ENCODE data around the gene KIF27.
A peak's percentile ranks its signal among the peaks of the same experiment; 100 is the strongest.

The KIF27 gene

DNA sequence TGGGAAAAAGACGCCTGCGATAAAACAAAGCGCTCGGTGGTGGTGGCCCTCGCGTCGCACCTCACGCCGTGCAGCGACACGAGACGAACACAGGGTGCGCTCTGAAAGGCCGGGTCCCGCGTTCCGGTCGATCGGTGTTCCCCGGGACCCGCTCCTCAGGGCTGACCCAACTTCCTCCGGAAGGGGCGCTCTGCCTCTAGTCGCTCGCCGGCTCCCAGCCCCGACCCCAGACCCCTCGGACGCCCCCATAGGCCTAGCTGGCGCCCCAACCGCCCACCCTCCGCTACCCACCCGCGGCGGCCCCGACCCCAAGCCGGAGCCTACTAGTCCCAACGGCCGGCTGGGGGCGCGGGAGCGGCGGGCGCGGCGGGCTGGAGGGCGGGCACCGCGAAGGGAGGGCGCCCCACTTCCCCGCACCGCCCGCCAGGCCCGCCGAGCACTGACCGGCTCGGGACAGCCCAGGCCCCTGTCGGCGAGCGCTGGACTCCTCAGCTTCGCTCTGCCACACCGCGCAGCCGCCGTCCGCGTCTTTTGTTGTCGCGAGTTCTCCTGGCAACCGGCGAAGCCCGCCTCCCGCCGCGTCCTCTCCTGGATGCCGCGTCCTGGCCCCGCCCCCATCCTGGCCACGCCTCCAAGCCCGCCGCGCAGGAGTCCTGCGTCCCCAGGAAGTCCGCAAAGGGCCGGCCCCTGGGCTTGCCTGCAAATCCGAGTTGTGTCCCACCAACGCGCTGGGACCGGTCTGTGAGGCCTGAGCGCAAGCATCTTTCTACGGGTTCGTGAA is at the start of gene KIF27:
KIF27 (minus strand) TSS at position 506 of the 781 bp plus-strand sequence. CDS start 5,841 bp downstream, outside the sequence.
- Histone ChIP-seq H3K36me3 (ENCODE audit: control insufficient read depth in 1 of 2, insufficient read depth in 2 of 2, low read length in 2 of 2) (no peaks in the 10 kb centered on the region), H3K27ac (ENCODE audit: low read depth, low read length) (peak within 1 kb of the TSS; percentile 91), H3K9ac (ENCODE audit: low read depth in 1 of 2, low read length in 2 of 2) (peak within 1 kb of the TSS; percentile 64 to 65), H3K27me3 (ENCODE audit: control insufficient read depth in 1 of 2, insufficient read depth in 2 of 2, low read length in 2 of 2) (no peaks in the 10 kb centered on the region), H3K9me3 (ENCODE audit: control insufficient read depth in 1 of 2, low read length in 2 of 2) (no peaks in the 10 kb centered on the region), H3K4me3 (ENCODE audit: low read depth in 1 of 2, low read length in 2 of 2) (peak within 1 kb of the TSS; percentile 69 to 76), H3K4me1 (ENCODE audit: control insufficient read depth in 1 of 2, insufficient read depth in 2 of 2, low read length in 2 of 2) (peaks cover 7 to 8% of the 10 kb centered on the region in 2 donors)

- peaks cover 54 to 79% of the 10 kb centered on the region in 2 donors for H3K36me3 ChIP-seq (ENCODE audit: control insufficient read depth in 1 of 2, insufficient read depth in 2 of 2, low read length in 2 of 2)
- H3K27me3 ChIP-seq (ENCODE audit: control insufficient read depth in 1 of 2, insufficient read depth in 2 of 2, low read length in 2 of 2) = no peaks in the 10 kb centered on the region
- no peaks in the 10 kb centered on the region for H3K9me3 ChIP-seq (ENCODE audit: control insufficient read depth in 1 of 2, low read length in 2 of 2)
- no peak overlapping the region for H3K9ac ChIP-seq (ENCODE audit: low read depth in 1 of 2, low read length in 2 of 2)
- peaks cover 10 to 11% of the 10 kb centered on the region in 2 donors for H3K4me1 ChIP-seq (ENCODE audit: control insufficient read depth in 1 of 2, insufficient read depth in 2 of 2, low read length in 2 of 2)
- no peak overlapping the region for H3K4me3 ChIP-seq (ENCODE audit: low read depth in 1 of 2, low read length in 2 of 2)
- no peak overlapping the region for H3K27ac ChIP-seq (ENCODE audit: low read depth, low read length)
These were observed 48.4 kb upstream of the KIF27 start for GRCh38 chr9:83969602-83970001.

DNA sequence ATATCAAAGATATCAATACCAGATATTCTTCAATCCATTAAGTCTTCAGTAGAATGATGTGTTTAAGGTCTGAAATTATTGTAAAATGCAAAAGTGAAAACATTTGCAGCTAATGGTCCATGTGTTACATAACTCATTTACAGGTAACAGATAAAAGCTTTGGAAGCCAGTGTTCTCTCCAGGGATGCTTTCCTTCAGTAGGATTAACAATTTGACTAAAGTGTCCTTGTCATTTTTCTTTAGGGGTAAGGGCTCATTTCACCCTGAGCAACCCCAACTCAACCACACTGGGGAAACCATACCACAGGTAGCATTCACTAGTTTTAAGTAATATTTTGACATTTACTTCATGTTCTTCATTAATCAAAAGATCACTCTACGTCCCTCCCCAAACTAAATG is 45.8 kb upstream of the KIF27 start:
- H3K9ac ChIP-seq (ENCODE audit: low read depth in 1 of 2, low read length in 2 of 2) = no peak overlapping the region
- H3K36me3 ChIP-seq (ENCODE audit: control insufficient read depth in 1 of 2, insufficient read depth in 2 of 2, low read length in 2 of 2) = peaks cover 33 to 54% of the 10 kb centered on the region in 2 donors
- peaks cover 0 to 4% of the 10 kb centered on the region in 2 donors for H3K4me1 ChIP-seq (ENCODE audit: control insufficient read depth in 1 of 2, insufficient read depth in 2 of 2, low read length in 2 of 2)

GRCh38 chr9:83966209-83966582 is 45.0 kb upstream of the KIF27 start:
- H3K4me1 ChIP-seq (ENCODE audit: control insufficient read depth in 1 of 2, insufficient read depth in 2 of 2, low read length in 2 of 2) = peaks cover 0 to 5% of the 10 kb centered on the region in 2 donors
- H3K4me3 ChIP-seq (ENCODE audit: low read depth in 1 of 2, low read length in 2 of 2) = no peak overlapping the region
- H3K9ac ChIP-seq (ENCODE audit: low read depth in 1 of 2, low read length in 2 of 2) = no peak overlapping the region
- H3K27ac ChIP-seq (ENCODE audit: low read depth, low read length) = no peak overlapping the region
- no peaks in the 10 kb centered on the region for H3K9me3 ChIP-seq (ENCODE audit: control insufficient read depth in 1 of 2, low read length in 2 of 2)
- H3K27me3 ChIP-seq (ENCODE audit: control insufficient read depth in 1 of 2, insufficient read depth in 2 of 2, low read length in 2 of 2) = no peaks in the 10 kb centered on the region
- peaks cover 24 to 45% of the 10 kb centered on the region in 2 donors for H3K36me3 ChIP-seq (ENCODE audit: control insufficient read depth in 1 of 2, insufficient read depth in 2 of 2, low read length in 2 of 2)

More for the DNA sequence above, 45.8 kb upstream of the KIF27 start:
- H3K4me3 ChIP-seq (ENCODE audit: low read depth in 1 of 2, low read length in 2 of 2) = no peak overlapping the region
- H3K27me3 ChIP-seq (ENCODE audit: control insufficient read depth in 1 of 2, insufficient read depth in 2 of 2, low read length in 2 of 2) = no peaks in the 10 kb centered on the region
- no peaks in the 10 kb centered on the region for H3K9me3 ChIP-seq (ENCODE audit: control insufficient read depth in 1 of 2, low read length in 2 of 2)
- no peak overlapping the region for H3K27ac ChIP-seq (ENCODE audit: low read depth, low read length)

GRCh38 chr9:83965350-83966208 is 44.3 kb upstream of the KIF27 start:
- Histone ChIP-seq H3K27me3 (ENCODE audit: control insufficient read depth in 1 of 2, insufficient read depth in 2 of 2, low read length in 2 of 2) (no peaks in the 10 kb centered on the region), H3K9me3 (ENCODE audit: control insufficient read depth in 1 of 2, low read length in 2 of 2) (no peaks in the 10 kb centered on the region), H3K36me3 (ENCODE audit: control insufficient read depth in 1 of 2, insufficient read depth in 2 of 2, low read length in 2 of 2) (peaks cover 18 to 39% of the 10 kb centered on the region in 2 donors), H3K4me1 (ENCODE audit: control insufficient read depth in 1 of 2, insufficient read depth in 2 of 2, low read length in 2 of 2) (peaks cover 0 to 5% of the 10 kb centered on the region in 2 donors), H3K27ac (ENCODE audit: low read depth, low read length) (no peak overlapping the region), H3K9ac (ENCODE audit: low read depth in 1 of 2, low read length in 2 of 2) (no peak overlapping the region), H3K4me3 (ENCODE audit: low read depth in 1 of 2, low read length in 2 of 2) (no peak overlapping the region)

GRCh38 chr9:83964973-83965349 is 43.7 kb upstream of the KIF27 start:
- peaks cover 0 to 5% of the 10 kb centered on the region in 2 donors for H3K4me1 ChIP-seq (ENCODE audit: control insufficient read depth in 1 of 2, insufficient read depth in 2 of 2, low read length in 2 of 2)
- no peak overlapping the region for H3K4me3 ChIP-seq (ENCODE audit: low read depth in 1 of 2, low read length in 2 of 2)
- H3K27ac ChIP-seq (ENCODE audit: low read depth, low read length) = no peak overlapping the region
- no peak overlapping the region for H3K9ac ChIP-seq (ENCODE audit: low read depth in 1 of 2, low read length in 2 of 2)
- no peaks in the 10 kb centered on the region for H3K9me3 ChIP-seq (ENCODE audit: control insufficient read depth in 1 of 2, low read length in 2 of 2)
- H3K27me3 ChIP-seq (ENCODE audit: control insufficient read depth in 1 of 2, insufficient read depth in 2 of 2, low read length in 2 of 2) = no peaks in the 10 kb centered on the region
- peaks cover 12 to 33% of the 10 kb centered on the region in 2 donors for H3K36me3 ChIP-seq (ENCODE audit: control insufficient read depth in 1 of 2, insufficient read depth in 2 of 2, low read length in 2 of 2)

DNA sequence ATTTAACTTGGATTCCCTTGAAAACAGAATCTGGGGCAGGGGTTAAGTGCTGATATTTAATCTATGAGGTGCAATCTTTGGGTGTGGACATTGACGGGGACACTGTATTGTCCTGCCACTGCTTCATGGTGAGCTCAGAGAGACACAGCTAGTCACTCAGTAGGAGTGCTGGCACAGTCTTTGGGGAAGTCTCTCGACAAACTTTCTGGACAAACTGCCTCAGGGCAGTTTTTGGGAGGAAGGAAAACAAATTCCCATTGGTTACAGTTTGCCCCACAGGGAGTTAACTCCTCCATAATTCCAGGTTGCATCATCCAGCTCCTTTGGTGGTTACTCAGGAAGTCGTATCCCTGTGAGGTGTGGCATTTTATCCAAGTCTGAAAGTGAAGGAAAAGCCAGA is 40.9 kb upstream of the KIF27 start:
- H3K4me1 ChIP-seq (ENCODE audit: control insufficient read depth in 1 of 2, insufficient read depth in 2 of 2, low read length in 2 of 2) = peaks cover 0 to 5% of the 10 kb centered on the region in 2 donors
- peaks cover 0 to 12% of the 10 kb centered on the region in 2 donors for H3K36me3 ChIP-seq (ENCODE audit: control insufficient read depth in 1 of 2, insufficient read depth in 2 of 2, low read length in 2 of 2)
- H3K9ac ChIP-seq (ENCODE audit: low read depth in 1 of 2, low read length in 2 of 2) = no peak overlapping the region
- no peaks in the 10 kb centered on the region for H3K9me3 ChIP-seq (ENCODE audit: control insufficient read depth in 1 of 2, low read length in 2 of 2)
- H3K4me3 ChIP-seq (ENCODE audit: low read depth in 1 of 2, low read length in 2 of 2) = no peak overlapping the region
- no peaks in the 10 kb centered on the region for H3K27me3 ChIP-seq (ENCODE audit: control insufficient read depth in 1 of 2, insufficient read depth in 2 of 2, low read length in 2 of 2)
- H3K27ac ChIP-seq (ENCODE audit: low read depth, low read length) = no peak overlapping the region

- Histone ChIP-seq H3K36me3 (ENCODE audit: control insufficient read depth in 1 of 2, insufficient read depth in 2 of 2, low read length in 2 of 2) (peaks cover 0 to under 1% of the 10 kb centered on the region in 2 donors), H3K9ac (ENCODE audit: low read depth in 1 of 2, low read length in 2 of 2) (no peak overlapping the region), H3K4me3 (ENCODE audit: low read depth in 1 of 2, low read length in 2 of 2) (no peak overlapping the region), H3K4me1 (ENCODE audit: control insufficient read depth in 1 of 2, insufficient read depth in 2 of 2, low read length in 2 of 2) (peaks cover 0 to 8% of the 10 kb centered on the region in 2 donors), H3K9me3 (ENCODE audit: control insufficient read depth in 1 of 2, low read length in 2 of 2) (no peaks in the 10 kb centered on the region), H3K27me3 (ENCODE audit: control insufficient read depth in 1 of 2, insufficient read depth in 2 of 2, low read length in 2 of 2) (no peaks in the 10 kb centered on the region), H3K27ac (ENCODE audit: low read depth, low read length) (no peak overlapping the region)
These were observed 39.8 kb upstream of the KIF27 start for GRCh38 chr9:83960991-83961390.

- Histone ChIP-seq H3K27ac (ENCODE audit: low read depth, low read length) (no peak overlapping the region), H3K9me3 (ENCODE audit: control insufficient read depth in 1 of 2, low read length in 2 of 2) (no peaks in the 10 kb centered on the region), H3K27me3 (ENCODE audit: control insufficient read depth in 1 of 2, insufficient read depth in 2 of 2, low read length in 2 of 2) (no peaks in the 10 kb centered on the region), H3K9ac (ENCODE audit: low read depth in 1 of 2, low read length in 2 of 2) (no peak overlapping the region), H3K4me1 (ENCODE audit: control insufficient read depth in 1 of 2, insufficient read depth in 2 of 2, low read length in 2 of 2) (peaks cover 7 to 16% of the 10 kb centered on the region in 2 donors), H3K36me3 (ENCODE audit: control insufficient read depth in 1 of 2, insufficient read depth in 2 of 2, low read length in 2 of 2) (no peaks in the 10 kb centered on the region), H3K4me3 (ENCODE audit: low read depth in 1 of 2, low read length in 2 of 2) (no peak overlapping the region)
These were observed 37.8 kb upstream of the KIF27 start for GRCh38 chr9:83959061-83959460.

DNA sequence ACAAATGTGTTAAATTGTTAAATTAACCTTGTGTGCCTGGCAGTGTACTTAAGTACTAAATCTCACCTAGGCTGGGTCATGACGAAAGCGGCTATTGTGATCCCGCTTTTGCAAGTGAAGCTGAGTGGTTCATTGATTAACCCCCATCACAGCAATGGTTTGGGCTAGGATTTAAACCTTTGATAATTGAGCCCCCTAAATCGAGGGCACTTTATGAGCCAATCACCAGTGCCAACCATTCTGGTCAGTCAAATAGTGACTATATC is 35.9 kb upstream of the KIF27 start:
- peak overlapping the region; percentile 89 to 94 for H3K4me3 ChIP-seq (ENCODE audit: low read depth in 1 of 2, low read length in 2 of 2)
- peak overlapping the region; percentile 97 for H3K27ac ChIP-seq (ENCODE audit: low read depth, low read length)
- peaks cover 0 to 2% of the 10 kb centered on the region in 2 donors for H3K36me3 ChIP-seq (ENCODE audit: control insufficient read depth in 1 of 2, insufficient read depth in 2 of 2, low read length in 2 of 2)
- H3K9ac ChIP-seq (ENCODE audit: low read depth in 1 of 2, low read length in 2 of 2) = peak overlapping the region; percentile 86 to 89
- H3K4me1 ChIP-seq (ENCODE audit: control insufficient read depth in 1 of 2, insufficient read depth in 2 of 2, low read length in 2 of 2) = peaks cover 7 to 13% of the 10 kb centered on the region in 2 donors
- H3K9me3 ChIP-seq (ENCODE audit: control insufficient read depth in 1 of 2, low read length in 2 of 2) = no peaks in the 10 kb centered on the region
- H3K27me3 ChIP-seq (ENCODE audit: control insufficient read depth in 1 of 2, insufficient read depth in 2 of 2, low read length in 2 of 2) = no peaks in the 10 kb centered on the region
